ENCODE data around the gene IFNA6. TPM values are rescaled to one million over a fixed set of nuclear protein-coding genes. Genes with fewer than 3 reads are reported as not detected.
A peak's percentile ranks its signal among the peaks of the same experiment; 100 is the strongest.

Gene IFNA6
- total and polyA plus RNA-seq, 10 of the 15 experiments (the other 5 are each of a cell fraction or from before 2014, with no cell fraction given) = 0.04 TPM; not detected in 9

DNA sequence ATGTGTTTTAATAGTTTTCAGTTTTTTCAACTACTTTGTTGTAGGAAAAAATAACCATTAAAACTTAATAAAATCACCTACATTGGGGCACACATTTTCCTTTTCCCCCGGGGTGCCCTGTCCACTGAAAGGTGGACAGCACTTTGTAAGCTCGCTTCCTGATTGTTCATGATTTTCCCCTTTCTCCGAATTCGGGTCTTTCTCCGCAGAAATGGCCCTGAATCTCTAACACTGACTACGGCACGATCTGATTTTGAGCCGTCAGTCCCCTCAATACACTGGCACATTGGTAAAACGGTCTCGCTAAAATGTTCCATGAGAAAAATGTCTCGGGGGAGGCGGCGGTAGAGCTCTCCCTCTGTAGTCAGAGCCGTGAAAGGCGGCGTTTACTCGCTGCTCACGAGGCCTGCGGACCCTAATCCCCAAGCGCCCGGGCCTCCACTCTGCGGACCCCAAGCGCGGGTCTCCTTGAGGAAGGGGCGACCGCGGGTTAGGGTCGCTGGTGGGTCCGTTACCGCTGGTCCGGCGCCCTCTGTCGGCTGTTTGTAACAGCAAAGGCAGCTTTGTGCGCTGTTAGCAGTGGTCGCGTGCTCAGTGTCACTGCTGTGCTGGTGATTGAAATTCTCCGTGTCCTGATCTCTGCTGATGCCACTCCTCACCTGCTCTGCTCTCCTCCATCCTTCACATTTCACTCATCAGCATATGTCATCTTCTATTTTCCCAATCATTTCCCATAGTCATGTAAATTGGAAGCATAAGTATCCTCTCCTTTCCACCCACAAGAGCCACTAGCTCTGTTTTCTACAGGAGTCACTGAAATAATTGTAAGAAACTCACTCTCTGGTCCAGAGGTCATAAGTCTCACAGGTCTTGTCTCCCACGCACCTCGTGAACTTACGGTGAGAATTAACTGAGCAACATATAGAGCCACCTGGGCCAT, 45.4 kb upstream of the IFNA6 start (continued):
- TF ChIP-seq, protein P1, sequence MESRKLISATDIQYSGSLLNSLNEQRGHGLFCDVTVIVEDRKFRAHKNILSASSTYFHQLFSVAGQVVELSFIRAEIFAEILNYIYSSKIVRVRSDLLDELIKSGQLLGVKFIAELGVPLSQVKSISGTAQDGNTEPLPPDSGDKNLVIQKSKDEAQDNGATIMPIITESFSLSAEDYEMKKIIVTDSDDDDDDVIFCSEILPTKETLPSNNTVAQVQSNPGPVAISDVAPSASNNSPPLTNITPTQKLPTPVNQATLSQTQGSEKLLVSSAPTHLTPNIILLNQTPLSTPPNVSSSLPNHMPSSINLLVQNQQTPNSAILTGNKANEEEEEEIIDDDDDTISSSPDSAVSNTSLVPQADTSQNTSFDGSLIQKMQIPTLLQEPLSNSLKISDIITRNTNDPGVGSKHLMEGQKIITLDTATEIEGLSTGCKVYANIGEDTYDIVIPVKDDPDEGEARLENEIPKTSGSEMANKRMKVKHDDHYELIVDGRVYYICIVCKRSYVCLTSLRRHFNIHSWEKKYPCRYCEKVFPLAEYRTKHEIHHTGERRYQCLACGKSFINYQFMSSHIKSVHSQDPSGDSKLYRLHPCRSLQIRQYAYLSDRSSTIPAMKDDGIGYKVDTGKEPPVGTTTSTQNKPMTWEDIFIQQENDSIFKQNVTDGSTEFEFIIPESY (IDR thresholded peaks at IDR 0.05) = peak; percentile 98
- no peak for TF ChIP-seq ZNF207 (IDR thresholded peaks at IDR 0.05; ENCODE audit: borderline replicate concordance)
- TF ChIP-seq TCF3 (IDR thresholded peaks at IDR 0.05; ENCODE audit: borderline replicate concordance, insufficient read depth, low read depth, low read length) = no peak
- no peak for TF ChIP-seq FOS (IDR thresholded peaks at IDR 0.05; ENCODE audit: borderline replicate concordance, extremely low read depth, insufficient read length)
- peak; percentile 39; the same call in 1 of the 2 replicates for TF ChIP-seq BMI1 (IDR thresholded peaks at IDR 0.05; ENCODE audit: borderline replicate concordance)
- TF ChIP-seq JUNB (IDR thresholded peaks at IDR 0.05) = no peak
- TF ChIP-seq, protein P2, sequence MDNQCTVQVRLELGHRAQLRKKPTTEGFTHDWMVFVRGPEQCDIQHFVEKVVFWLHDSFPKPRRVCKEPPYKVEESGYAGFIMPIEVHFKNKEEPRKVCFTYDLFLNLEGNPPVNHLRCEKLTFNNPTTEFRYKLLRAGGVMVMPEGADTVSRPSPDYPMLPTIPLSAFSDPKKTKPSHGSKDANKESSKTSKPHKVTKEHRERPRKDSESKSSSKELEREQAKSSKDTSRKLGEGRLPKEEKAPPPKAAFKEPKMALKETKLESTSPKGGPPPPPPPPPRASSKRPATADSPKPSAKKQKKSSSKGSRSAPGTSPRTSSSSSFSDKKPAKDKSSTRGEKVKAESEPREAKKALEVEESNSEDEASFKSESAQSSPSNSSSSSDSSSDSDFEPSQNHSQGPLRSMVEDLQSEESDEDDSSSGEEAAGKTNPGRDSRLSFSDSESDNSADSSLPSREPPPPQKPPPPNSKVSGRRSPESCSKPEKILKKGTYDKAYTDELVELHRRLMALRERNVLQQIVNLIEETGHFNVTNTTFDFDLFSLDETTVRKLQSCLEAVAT (IDR thresholded peaks at IDR 0.05) = peak; percentile 97
- TF ChIP-seq ETV6 (conservative IDR thresholded peaks at IDR 0.05 in 1 of 2, IDR thresholded peaks at IDR 0.05 in 1 of 2; ENCODE audit: borderline replicate concordance in 1 of 2, low read depth in 1 of 2) = no peak
- no peak for TF ChIP-seq CBFB (IDR thresholded peaks at IDR 0.05; ENCODE audit: low read depth)
- TF ChIP-seq, protein P3, sequence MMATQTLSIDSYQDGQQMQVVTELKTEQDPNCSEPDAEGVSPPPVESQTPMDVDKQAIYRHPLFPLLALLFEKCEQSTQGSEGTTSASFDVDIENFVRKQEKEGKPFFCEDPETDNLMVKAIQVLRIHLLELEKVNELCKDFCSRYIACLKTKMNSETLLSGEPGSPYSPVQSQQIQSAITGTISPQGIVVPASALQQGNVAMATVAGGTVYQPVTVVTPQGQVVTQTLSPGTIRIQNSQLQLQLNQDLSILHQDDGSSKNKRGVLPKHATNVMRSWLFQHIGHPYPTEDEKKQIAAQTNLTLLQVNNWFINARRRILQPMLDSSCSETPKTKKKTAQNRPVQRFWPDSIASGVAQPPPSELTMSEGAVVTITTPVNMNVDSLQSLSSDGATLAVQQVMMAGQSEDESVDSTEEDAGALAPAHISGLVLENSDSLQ (IDR thresholded peaks at IDR 0.05) = 0 out of 2 replicates have a peak, but pooled peaks have one; percentile 12
- TF ChIP-seq SMARCA5 (IDR thresholded peaks at IDR 0.05) = peak; percentile 89
- no peak for TF ChIP-seq ZNF622 (IDR thresholded peaks at IDR 0.05)
- TF ChIP-seq CBX5 (IDR thresholded peaks at IDR 0.05; ENCODE audit: low read depth) = no peak
- TF ChIP-seq, protein P4, sequence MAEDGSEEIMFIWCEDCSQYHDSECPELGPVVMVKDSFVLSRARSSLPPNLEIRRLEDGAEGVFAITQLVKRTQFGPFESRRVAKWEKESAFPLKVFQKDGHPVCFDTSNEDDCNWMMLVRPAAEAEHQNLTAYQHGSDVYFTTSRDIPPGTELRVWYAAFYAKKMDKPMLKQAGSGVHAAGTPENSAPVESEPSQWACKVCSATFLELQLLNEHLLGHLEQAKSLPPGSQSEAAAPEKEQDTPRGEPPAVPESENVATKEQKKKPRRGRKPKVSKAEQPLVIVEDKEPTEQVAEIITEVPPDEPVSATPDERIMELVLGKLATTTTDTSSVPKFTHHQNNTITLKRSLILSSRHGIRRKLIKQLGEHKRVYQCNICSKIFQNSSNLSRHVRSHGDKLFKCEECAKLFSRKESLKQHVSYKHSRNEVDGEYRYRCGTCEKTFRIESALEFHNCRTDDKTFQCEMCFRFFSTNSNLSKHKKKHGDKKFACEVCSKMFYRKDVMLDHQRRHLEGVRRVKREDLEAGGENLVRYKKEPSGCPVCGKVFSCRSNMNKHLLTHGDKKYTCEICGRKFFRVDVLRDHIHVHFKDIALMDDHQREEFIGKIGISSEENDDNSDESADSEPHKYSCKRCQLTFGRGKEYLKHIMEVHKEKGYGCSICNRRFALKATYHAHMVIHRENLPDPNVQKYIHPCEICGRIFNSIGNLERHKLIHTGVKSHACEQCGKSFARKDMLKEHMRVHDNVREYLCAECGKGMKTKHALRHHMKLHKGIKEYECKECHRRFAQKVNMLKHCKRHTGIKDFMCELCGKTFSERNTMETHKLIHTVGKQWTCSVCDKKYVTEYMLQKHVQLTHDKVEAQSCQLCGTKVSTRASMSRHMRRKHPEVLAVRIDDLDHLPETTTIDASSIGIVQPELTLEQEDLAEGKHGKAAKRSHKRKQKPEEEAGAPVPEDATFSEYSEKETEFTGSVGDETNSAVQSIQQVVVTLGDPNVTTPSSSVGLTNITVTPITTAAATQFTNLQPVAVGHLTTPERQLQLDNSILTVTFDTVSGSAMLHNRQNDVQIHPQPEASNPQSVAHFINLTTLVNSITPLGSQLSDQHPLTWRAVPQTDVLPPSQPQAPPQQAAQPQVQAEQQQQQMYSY (CRISPR knock-in tag; IDR thresholded peaks at IDR 0.05) = no peak
- TF ChIP-seq MEF2A (IDR thresholded peaks at IDR 0.05; ENCODE audit: insufficient read depth, low read depth, low read length) = no peak
- peak; percentile 60; the same call in 1 of the 2 replicates for TF ChIP-seq DPF2 (IDR thresholded peaks at IDR 0.05)
- no peak for TF ChIP-seq ZBED1 (IDR thresholded peaks at IDR 0.05; ENCODE audit: borderline replicate concordance)
- no peak for TF ChIP-seq NFYA (IDR thresholded peaks at IDR 0.05; ENCODE audit: borderline replicate concordance, low read depth, low read length)
- TF ChIP-seq, protein P5, sequence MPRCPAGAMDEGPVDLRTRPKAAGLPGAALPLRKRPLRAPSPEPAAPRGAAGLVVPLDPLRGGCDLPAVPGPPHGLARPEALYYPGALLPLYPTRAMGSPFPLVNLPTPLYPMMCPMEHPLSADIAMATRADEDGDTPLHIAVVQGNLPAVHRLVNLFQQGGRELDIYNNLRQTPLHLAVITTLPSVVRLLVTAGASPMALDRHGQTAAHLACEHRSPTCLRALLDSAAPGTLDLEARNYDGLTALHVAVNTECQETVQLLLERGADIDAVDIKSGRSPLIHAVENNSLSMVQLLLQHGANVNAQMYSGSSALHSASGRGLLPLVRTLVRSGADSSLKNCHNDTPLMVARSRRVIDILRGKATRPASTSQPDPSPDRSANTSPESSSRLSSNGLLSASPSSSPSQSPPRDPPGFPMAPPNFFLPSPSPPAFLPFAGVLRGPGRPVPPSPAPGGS (IDR thresholded peaks at IDR 0.05; ENCODE audit: borderline replicate concordance, insufficient read depth, low read depth, low read length, poor library complexity, severe bottlenecking) = no peak
